Prostate gland (tissue), 2 donors: ENCODE measurements around the gene CD9. TPM values are rescaled to one million over a fixed set of nuclear protein-coding genes. Genes with fewer than 3 reads are reported as not detected.

Experiments
- DNase-seq: peaks from one replicate; pipeline ENCODE4 v3.0.0-alpha.2; 2019; ENCODE audit warnings: low spot score
- H3K27ac ChIP-seq, 2 donors: fragments of 200-600 bp; sonication (generic); 2 replicates each; pipeline ENCODE4 v1.5.1; 2017 to 2019
- H3K27me3 ChIP-seq: fragments of 200-600 bp; sonication (generic); replicated peaks from 2 replicates; pipeline ENCODE4 v1.5.1; 2019; ENCODE audit not compliant: insufficient read depth
- H3K36me3 ChIP-seq, 2 donors: fragments of 200-600 bp; sonication (generic); 1 replicate in 1 of 2; 2 replicates in 1 of 2; pipeline versions ENCODE4 v1.5.1 to v1.8.1; 2017 to 2019
- H3K4me1 ChIP-seq: fragments of 200-600 bp; sonication (generic); replicated peaks from 2 replicates; pipeline ENCODE4 v1.5.1; 2019
- H3K4me3 ChIP-seq, 2 donors: fragments of 200-600 bp; sonication (generic); 2 replicates each; pipeline ENCODE4 v1.5.1; 2017 to 2019
- H3K9me3 ChIP-seq: fragments of 200-600 bp; sonication (generic); 2 replicates; pipeline ENCODE4 v1.5.1; 2017
- POLR2A ChIP-seq: fragments of 450-650 bp; IDR thresholded peaks from one replicate; pipeline ENCODE4 v1.6.1; 2016; ENCODE audit warnings: antibody characterized with exemption, mild to moderate bottlenecking
- POLR2AphosphoS5 ChIP-seq: sonication (generic); formaldehyde crosslinking; IDR thresholded peaks from one replicate; pipeline ENCODE4 v1.6.1; 2017; ENCODE audit warnings: antibody characterized with exemption
- WGBS: methylation state at CpG from one replicate; pipeline ENCODE4 v1.1.5; 2018; 5-methylcytosine and 5-hydroxymethylcytosine counted together
- intact Hi-C: fragments of 100-400 bp; cut with DNase I; formaldehyde crosslinking; loops from one replicate; pipeline ENCODE4 v1.14.2; 2022
- total RNA-seq, 2 donors: library from RNA; depleted of rRNA; stranded (reverse); fragments of >200 nt; gene quantifications; one replicate each; pipeline ENCODE4 v1.1.0, GENCODE V29; 2016
- TF ChIP-seq, protein P1 (sequence below), 4 experiments: fragments of 200-600 bp in 2 of 4; fragments of 450-650 bp in 2 of 4; sonication (generic) in 2 of 4; IDR thresholded peaks; 1 replicate in 3 of 4; 2 replicates in 1 of 4; pipeline ENCODE4 v1.5.1; 2016 to 2019; ENCODE audit warnings: antibody characterized with exemption in 4 of 4, mild to moderate bottlenecking in 2 of 4, moderate library complexity in 2 of 4

CD9 gene
- total RNA-seq, 2 donors from 2014 or later, result 198 to 845 TPM

DNA sequence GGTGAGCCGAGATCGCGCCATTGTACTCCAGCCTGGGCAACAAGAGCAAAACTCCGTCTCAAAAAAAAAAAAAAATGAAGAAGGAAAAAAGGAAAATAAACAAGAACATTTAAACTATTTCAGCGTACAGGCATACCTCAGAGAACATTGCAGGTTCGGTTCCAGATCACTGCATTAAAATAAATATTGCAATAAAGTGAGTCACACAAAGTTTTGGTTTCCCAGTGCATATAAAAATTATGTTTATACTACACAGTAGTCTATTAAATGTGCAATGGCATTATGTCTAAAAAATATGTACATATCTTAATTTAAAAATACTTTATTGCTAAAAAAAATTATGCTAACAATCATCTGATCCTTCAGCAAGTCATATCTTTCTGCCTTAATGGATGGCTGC is 56.8 kb downstream of the CD9 start:
- Histone ChIP-seq H3K27ac (no peak overlapping the region), H3K9me3 (no peaks in the 10 kb centered on the region), H3K4me3 (no peak overlapping the region), H3K36me3 (no peaks in the 10 kb centered on the region), H3K27me3 (no peaks in the 10 kb centered on the region), H3K4me1 (no peaks in the 10 kb centered on the region)
- TF ChIP-seq POLR2A (no peak), POLR2AphosphoS5 (no peak)
- TF ChIP-seq, protein P1, sequence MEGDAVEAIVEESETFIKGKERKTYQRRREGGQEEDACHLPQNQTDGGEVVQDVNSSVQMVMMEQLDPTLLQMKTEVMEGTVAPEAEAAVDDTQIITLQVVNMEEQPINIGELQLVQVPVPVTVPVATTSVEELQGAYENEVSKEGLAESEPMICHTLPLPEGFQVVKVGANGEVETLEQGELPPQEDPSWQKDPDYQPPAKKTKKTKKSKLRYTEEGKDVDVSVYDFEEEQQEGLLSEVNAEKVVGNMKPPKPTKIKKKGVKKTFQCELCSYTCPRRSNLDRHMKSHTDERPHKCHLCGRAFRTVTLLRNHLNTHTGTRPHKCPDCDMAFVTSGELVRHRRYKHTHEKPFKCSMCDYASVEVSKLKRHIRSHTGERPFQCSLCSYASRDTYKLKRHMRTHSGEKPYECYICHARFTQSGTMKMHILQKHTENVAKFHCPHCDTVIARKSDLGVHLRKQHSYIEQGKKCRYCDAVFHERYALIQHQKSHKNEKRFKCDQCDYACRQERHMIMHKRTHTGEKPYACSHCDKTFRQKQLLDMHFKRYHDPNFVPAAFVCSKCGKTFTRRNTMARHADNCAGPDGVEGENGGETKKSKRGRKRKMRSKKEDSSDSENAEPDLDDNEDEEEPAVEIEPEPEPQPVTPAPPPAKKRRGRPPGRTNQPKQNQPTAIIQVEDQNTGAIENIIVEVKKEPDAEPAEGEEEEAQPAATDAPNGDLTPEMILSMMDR (IDR thresholded peaks at IDR 0.05), result no peak
- DNase-seq, result no peak
- intact Hi-C loops, result no loop called here
- 76% methylated on average over 6 of the region's 6 CpGs for WGBS

DNA sequence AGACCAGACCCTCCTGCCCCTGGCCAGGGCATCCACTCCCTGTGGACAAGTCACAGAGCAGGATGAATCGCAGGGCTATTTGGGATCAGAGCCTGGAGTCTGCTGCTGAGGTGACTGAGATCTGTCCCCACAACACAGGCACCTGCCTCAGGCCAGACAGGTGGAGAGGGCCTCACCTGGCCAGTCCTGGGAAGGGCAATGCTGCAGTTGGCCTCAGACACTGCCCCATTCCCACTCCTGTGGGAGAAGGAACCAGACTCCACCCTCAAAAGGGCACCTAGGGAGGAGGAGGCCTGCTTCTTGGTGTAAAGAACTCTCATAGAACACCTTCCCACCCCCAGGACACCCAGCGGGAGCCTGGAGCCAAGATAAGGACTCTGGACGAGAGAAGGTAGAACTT is 62.0 kb downstream of the CD9 start:
- H3K9me3 ChIP-seq, result no peaks in the 10 kb centered on the region
- TF ChIP-seq POLR2AphosphoS5 (no peak), POLR2A (no peak)
- TF ChIP-seq, protein P1 (IDR thresholded peaks at IDR 0.05), result no peak
- no peak for DNase-seq
- WGBS, result 70% methylated on average over 3 of the region's 3 CpGs
- no peak overlapping the region for H3K4me3 ChIP-seq
- no peaks in the 10 kb centered on the region for H3K27me3 ChIP-seq
- H3K36me3 ChIP-seq, result no peaks in the 10 kb centered on the region
- peak overlapping the region in 1 of 2 donors; percentile 33 for H3K27ac ChIP-seq
- intact Hi-C loops, result no loop called here
- H3K4me1 ChIP-seq, result peaks cover 3% of the 10 kb centered on the region

DNA sequence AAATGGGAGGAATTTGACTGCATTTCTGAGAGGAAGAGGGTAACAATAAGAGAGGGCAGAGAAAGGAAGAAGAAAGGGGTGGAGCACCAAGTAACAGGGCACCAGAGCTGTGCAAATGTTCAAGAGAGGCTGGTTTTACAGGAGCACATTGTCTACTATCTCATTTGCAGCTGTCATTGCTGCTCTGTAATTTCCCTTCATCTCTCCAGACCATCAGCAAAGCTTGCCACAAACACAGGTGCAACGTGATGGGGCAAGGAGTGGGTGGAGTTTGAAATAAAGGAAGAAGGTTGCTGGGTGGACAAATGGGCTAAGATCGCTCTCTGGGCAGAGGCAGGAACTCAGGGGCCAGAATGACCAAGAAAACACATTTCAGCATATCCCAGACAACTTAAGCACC is 62.4 kb downstream of the CD9 start:
- 48% methylated on average over 2 of the region's 2 CpGs for WGBS

DNA sequence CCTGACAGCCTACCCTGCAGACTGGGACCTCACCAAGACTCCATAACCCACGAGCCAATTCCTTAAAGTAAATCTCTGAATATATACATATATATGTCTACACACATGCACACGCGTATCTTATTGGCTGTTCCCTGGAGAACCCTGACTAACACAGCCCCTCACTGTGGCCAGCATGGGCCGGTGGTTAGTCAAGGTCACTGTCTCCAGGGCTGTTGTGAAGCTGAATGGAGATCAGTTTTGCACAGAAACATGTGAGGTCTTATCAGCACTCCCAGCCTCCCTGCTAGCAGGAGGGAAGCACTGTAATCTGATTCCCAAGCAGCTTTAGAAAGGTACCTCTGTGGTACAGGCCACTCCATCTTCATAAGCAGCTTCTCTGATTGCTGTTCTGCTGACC is 63.7 kb downstream of the CD9 start:
- H3K9me3 ChIP-seq, result no peaks in the 10 kb centered on the region
- TF ChIP-seq POLR2A (no peak), POLR2AphosphoS5 (no peak)
- TF ChIP-seq, protein P1 (IDR thresholded peaks at IDR 0.05), result no peak
- H3K27me3 ChIP-seq, result no peaks in the 10 kb centered on the region
- peaks cover 8% of the 10 kb centered on the region for H3K4me1 ChIP-seq
- no peak for DNase-seq
- peak overlapping the region in 1 of 2 donors; percentile 29 for H3K27ac ChIP-seq
- H3K4me3 ChIP-seq, result no peak overlapping the region
- 82% methylated on average over 4 of the region's 4 CpGs for WGBS
- no peaks in the 10 kb centered on the region for H3K36me3 ChIP-seq
- intact Hi-C loops, result no loop called here

More for the DNA sequence above, 62.4 kb downstream of the CD9 start:
- Histone ChIP-seq H3K36me3 (no peaks in the 10 kb centered on the region), H3K27me3 (no peaks in the 10 kb centered on the region), H3K9me3 (no peaks in the 10 kb centered on the region), H3K4me1 (peaks cover 3% of the 10 kb centered on the region), H3K27ac (peak overlapping the region in 1 of 2 donors; percentile 33), H3K4me3 (no peak overlapping the region)
- no peak for DNase-seq
- intact Hi-C loops, result no loop called here
- no peak for TF ChIP-seq POLR2AphosphoS5
- no peak for TF ChIP-seq POLR2A
- TF ChIP-seq, protein P1 (IDR thresholded peaks at IDR 0.05), result no peak

DNA sequence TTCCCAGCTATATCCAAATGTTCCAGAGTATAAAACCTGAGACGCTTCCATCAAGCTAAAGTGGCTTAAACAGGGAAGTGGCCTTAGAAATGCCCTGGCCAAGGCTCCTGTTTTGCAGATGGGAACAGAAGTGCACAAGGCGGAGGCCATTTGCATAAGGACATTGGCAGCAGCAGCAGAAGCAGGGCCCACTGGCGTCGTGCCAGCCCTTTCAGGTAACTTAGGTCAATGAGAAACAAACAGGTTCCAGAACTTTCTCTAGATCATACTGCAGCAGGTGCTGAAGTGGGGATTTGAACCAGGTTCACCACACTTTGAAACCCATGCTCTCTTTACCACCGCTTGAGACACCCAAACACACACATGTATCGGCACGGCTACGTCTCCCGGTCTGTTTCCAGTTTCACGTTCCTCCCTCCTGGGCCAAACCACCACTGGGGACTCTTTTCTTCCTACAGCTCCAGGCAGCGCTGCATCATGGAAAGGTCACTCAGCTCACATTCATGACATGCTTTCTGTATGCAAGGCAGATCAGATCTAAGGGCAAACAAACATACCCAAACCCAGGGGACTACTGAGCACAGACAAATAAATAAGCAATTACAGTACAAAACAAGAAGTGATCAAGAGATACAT is 64.3 kb downstream of the CD9 start:
- Histone ChIP-seq H3K4me3 (no peak overlapping the region), H3K27me3 (no peaks in the 10 kb centered on the region), H3K27ac (peak overlapping the region in 1 of 2 donors; percentile 29), H3K9me3 (no peaks in the 10 kb centered on the region), H3K36me3 (no peaks in the 10 kb centered on the region), H3K4me1 (peaks cover 8% of the 10 kb centered on the region)
- DNase-seq, result no peak
- WGBS, result 76% methylated on average over 11 of the region's 11 CpGs
- no peak for TF ChIP-seq POLR2A
- TF ChIP-seq, protein P1 (IDR thresholded peaks at IDR 0.05), result no peak
- TF ChIP-seq POLR2AphosphoS5, result no peak
- intact Hi-C loops, result no loop called here
